Activated CD4-positive, alpha-beta T cell treated with anti-CD3 and anti-CD28 coated beads, Interleukin-2, amount 10 ng/mL, durations not matched to agents 24 days and 14 days (primary cell): Measurements from ENCODE around the gene PLAC8L1. TPM values are rescaled to one million over a fixed set of nuclear protein-coding genes. Genes with fewer than 3 reads are reported as not detected.
"Not testable (repeated sequence)": the region's sequence is repeated elsewhere in the genome, so short reads cannot be mapped to it uniquely, and the experiment has no call there.

Source experiments
- DNase-seq: peaks from one replicate; pipeline ENCODE4 v3.0.0; 2022
- H3K27ac Mint-ChIP-seq: one replicate; pipeline ENCODE4 v1.8.0; 2022; ENCODE audit warnings: mild to moderate bottlenecking, mixed read lengths
- H3K27me3 Mint-ChIP-seq: one replicate; pipeline ENCODE4 v1.8.0; 2022; ENCODE audit warnings: mixed read lengths
- H3K36me3 Mint-ChIP-seq: one replicate; pipeline ENCODE4 v1.8.0; 2022; ENCODE audit warnings: low read depth, mild to moderate bottlenecking, mixed read lengths
- H3K4me1 Mint-ChIP-seq: one replicate; pipeline ENCODE4 v1.8.0; 2021; ENCODE audit warnings: mixed read lengths
- H3K4me3 Mint-ChIP-seq: one replicate; pipeline ENCODE4 v1.8.0; 2022; ENCODE audit warnings: mild to moderate bottlenecking, moderate library complexity, mixed read lengths
- H3K9me3 Mint-ChIP-seq: one replicate; pipeline ENCODE4 v1.8.0; 2021; ENCODE audit warnings: mixed read lengths
- intact Hi-C: fragments of 100-400 bp; cut with micrococcal nuclease; formaldehyde crosslinking; loops from one replicate; pipeline ENCODE4 v1.15.1; 2023
- total RNA-seq: library from RNA; stranded (reverse); gene quantifications from 2 replicates; pipeline ENCODE4 v1.2.3, GENCODE V29; 2022

The PLAC8L1 gene, protein sequence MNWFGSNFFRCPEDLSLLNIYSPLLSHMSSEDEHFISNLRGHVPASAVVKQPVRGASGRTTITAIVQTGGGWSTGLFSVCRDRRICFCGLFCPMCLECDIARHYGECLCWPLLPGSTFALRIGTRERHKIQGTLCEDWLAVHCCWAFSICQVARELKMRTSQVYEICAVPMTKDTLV
- 0.57 and 1.2 TPM in 2 replicates for total RNA-seq

- Mint-ChIP-seq H3K9me3 (no peaks in the 10 kb centered on the region), H3K36me3 (no peaks in the 10 kb centered on the region), H3K27ac (no peak within 1 kb of the TSS), H3K4me1 (no peaks in the 10 kb centered on the region), H3K4me3 (no peak within 1 kb of the TSS), H3K27me3 (no peaks in the 10 kb centered on the region)
- DNase-seq = no peak
- intact Hi-C loops = no loop called here
Observed at GRCh38 chr5:146105477-146105876, at the start of gene PLAC8L1. Gene PLAC8L1, minus strand, starts transcription at chr5:146105577. Its CDS starts 1,266 bp downstream, at chr5:146104311.

GRCh38 chr5:146151970-146152369 lies 46.6 kb upstream of the PLAC8L1 start:
- peaks cover 71% of the 10 kb centered on the region for H3K36me3 Mint-ChIP-seq
- no peaks in the 10 kb centered on the region for H3K9me3 Mint-ChIP-seq
- H3K4me1 Mint-ChIP-seq = no peaks in the 10 kb centered on the region
- H3K4me3 Mint-ChIP-seq = no peak overlapping the region
- H3K27ac Mint-ChIP-seq = no peak overlapping the region
- intact Hi-C loops = loop anchor here (10.0 kb wide), 1 partner anchor 313 kb away; no protein-coding TSS in a partner anchor
- DNase-seq = no peak
- H3K27me3 Mint-ChIP-seq = no peaks in the 10 kb centered on the region

- Mint-ChIP-seq H3K27ac (no peak overlapping the region), H3K4me3 (no peak overlapping the region), H3K27me3 (no peaks in the 10 kb centered on the region), H3K36me3 (peaks cover 65% of the 10 kb centered on the region), H3K9me3 (no peaks in the 10 kb centered on the region), H3K4me1 (no peaks in the 10 kb centered on the region)
- no peak for DNase-seq
- intact Hi-C loops = no loop called here
Observed at GRCh38 chr5:146137967-146138403, 32.6 kb upstream of the PLAC8L1 start.

DNA sequence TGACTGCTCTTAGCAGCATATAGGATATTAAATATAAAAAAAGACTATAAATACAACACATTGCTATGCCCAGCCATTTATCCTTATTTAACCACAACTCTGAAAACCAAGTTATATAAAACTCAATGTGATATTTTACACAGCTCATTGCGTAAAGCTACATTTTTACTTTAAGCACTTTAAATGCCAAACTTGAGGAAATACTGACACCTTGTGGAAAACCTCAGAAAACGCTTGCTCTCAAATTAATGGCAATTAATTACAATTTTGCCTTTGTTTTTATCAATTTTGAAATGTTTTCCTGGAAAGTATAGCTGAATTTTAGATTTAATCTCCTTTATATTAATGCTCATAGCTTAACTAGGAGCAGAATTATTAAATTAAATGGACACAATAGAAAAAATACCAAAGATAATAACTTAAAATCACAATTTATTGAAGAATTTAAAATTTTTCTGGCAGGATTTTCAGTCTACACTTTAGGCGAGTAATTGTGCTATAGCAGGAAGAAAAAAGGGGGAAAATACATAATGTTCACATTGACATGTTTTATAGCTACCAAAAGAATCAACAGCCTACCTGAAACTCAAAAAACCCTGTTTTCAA lies 25.2 kb upstream of the PLAC8L1 start:
- H3K27ac Mint-ChIP-seq = no peak overlapping the region
- DNase-seq = no peak
- H3K27me3 Mint-ChIP-seq = no peaks in the 10 kb centered on the region

DNA sequence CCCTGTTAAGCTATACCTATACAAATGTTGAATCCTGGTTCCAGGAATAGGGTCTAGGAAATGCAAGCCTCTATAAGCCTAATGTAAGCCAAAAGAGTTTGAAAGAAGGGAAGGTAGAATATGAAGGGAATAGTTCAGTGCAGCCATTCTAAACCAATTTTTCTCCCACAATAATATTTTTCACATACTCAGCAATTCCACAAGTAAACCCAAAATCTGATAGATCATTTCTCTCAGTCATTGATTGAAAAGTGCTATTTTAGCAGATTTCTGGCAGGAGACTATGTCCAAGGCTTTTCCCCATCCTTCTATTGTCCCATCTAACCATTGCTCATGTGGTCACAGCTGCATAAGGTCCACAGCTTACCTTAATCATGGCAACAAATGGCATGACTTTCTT lies 20.7 kb upstream of the PLAC8L1 start:
- Mint-ChIP-seq H3K4me3 (no peak overlapping the region), H3K27ac (no peak overlapping the region), H3K9me3 (peaks cover 5% of the 10 kb centered on the region), H3K27me3 (no peaks in the 10 kb centered on the region), H3K36me3 (peaks cover 54% of the 10 kb centered on the region), H3K4me1 (no peaks in the 10 kb centered on the region)
- intact Hi-C loops = no loop called here
- DNase-seq = no peak

More for the DNA sequence above, 25.2 kb upstream of the PLAC8L1 start:
- Mint-ChIP-seq H3K4me1 (no peaks in the 10 kb centered on the region), H3K36me3 (peaks cover 48% of the 10 kb centered on the region), H3K9me3 (no peaks in the 10 kb centered on the region), H3K4me3 (no peak overlapping the region)
- intact Hi-C loops = loop anchor here (5.0 kb wide), 1 partner anchor 1928 kb away; no protein-coding TSS in a partner anchor

- Mint-ChIP-seq H3K27me3 (no peaks in the 10 kb centered on the region), H3K9me3 (peaks cover 5% of the 10 kb centered on the region), H3K36me3 (peaks cover 58% of the 10 kb centered on the region), H3K4me1 (no peaks in the 10 kb centered on the region), H3K4me3 (no peak overlapping the region), H3K27ac (no peak overlapping the region)
- DNase-seq = no peak
- intact Hi-C loops = no loop called here
Observed at GRCh38 chr5:146124580-146124979, 19.2 kb upstream of the PLAC8L1 start.

DNA sequence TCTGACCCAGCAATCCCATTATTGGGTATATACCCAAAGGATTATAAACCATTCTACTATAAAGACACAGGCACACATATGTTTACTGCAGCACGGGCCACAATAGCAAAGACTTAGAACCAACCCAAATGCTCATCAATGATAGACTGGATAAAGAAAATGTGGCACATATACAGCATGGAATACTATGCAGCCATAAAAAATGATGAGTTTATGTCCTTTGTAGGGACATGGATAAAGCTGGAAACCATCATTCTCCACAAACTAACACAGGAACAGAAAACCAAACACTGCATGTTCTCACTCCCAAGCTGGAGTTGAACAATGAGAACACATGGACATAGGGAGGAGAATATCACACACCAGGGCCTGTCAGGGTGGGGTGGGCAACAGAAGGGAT lies 16.1 kb upstream of the PLAC8L1 start:
- peaks cover 72% of the 10 kb centered on the region for H3K36me3 Mint-ChIP-seq
- intact Hi-C loops, H3K27me3 Mint-ChIP-seq, DNase-seq, H3K4me3 Mint-ChIP-seq, H3K27ac Mint-ChIP-seq, H3K4me1 Mint-ChIP-seq, H3K9me3 Mint-ChIP-seq: not testable (repeated sequence)

- Mint-ChIP-seq H3K27ac (no peak overlapping the region), H3K27me3 (no peaks in the 10 kb centered on the region), H3K4me3 (no peak overlapping the region), H3K4me1 (no peaks in the 10 kb centered on the region), H3K36me3 (peaks cover 58% of the 10 kb centered on the region), H3K9me3 (peaks cover 5% of the 10 kb centered on the region)
- DNase-seq = no peak
- intact Hi-C loops = no loop called here
Observed at GRCh38 chr5:146118322-146118721, 12.9 kb upstream of the PLAC8L1 start.

- H3K4me3 Mint-ChIP-seq, H3K27ac Mint-ChIP-seq, intact Hi-C loops, DNase-seq, H3K4me1 Mint-ChIP-seq, H3K9me3 Mint-ChIP-seq, H3K27me3 Mint-ChIP-seq: not testable (repeated sequence)
- H3K36me3 Mint-ChIP-seq = peaks cover 61% of the 10 kb centered on the region
Observed at GRCh38 chr5:146117216-146117615, 11.8 kb upstream of the PLAC8L1 start.

DNA sequence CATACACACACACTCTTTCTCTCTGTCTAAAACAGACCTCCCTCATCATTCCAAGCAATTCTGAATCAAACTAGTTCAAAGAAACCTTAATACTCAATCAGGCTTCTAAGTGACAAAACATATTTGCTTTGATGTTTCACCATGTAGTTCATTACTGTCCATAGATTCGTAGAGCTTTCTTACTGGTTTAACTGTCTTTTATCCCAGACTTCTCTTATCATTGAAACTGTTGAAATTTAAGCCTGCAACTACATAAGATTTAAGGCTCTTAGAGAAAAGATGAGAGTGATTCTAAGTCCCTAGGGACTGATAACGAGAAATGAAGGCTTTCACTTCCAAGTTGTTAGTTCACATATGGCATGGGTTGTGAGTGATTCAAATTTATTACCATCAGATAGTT lies 11.0 kb upstream of the PLAC8L1 start:
- H3K27ac Mint-ChIP-seq = no peak overlapping the region
- peaks cover 2% of the 10 kb centered on the region for H3K9me3 Mint-ChIP-seq
- DNase-seq = no peak
- peaks cover 58% of the 10 kb centered on the region for H3K36me3 Mint-ChIP-seq
- no peaks in the 10 kb centered on the region for H3K4me1 Mint-ChIP-seq
- H3K27me3 Mint-ChIP-seq = no peaks in the 10 kb centered on the region
- no peak overlapping the region for H3K4me3 Mint-ChIP-seq
- intact Hi-C loops = no loop called here

- Mint-ChIP-seq H3K36me3 (peaks cover 25% of the 10 kb centered on the region), H3K9me3 (no peaks in the 10 kb centered on the region), H3K27ac (no peak overlapping the region), H3K27me3 (no peaks in the 10 kb centered on the region), H3K4me3 (no peak overlapping the region), H3K4me1 (no peaks in the 10 kb centered on the region)
- intact Hi-C loops = no loop called here
- no peak for DNase-seq
Observed at GRCh38 chr5:146112476-146112875, 7.1 kb upstream of the PLAC8L1 start.

- intact Hi-C loops = no loop called here
- no peak overlapping the region for H3K27ac Mint-ChIP-seq
- H3K27me3 Mint-ChIP-seq = no peaks in the 10 kb centered on the region
- DNase-seq = no peak
- no peaks in the 10 kb centered on the region for H3K4me1 Mint-ChIP-seq
- peaks cover 22% of the 10 kb centered on the region for H3K36me3 Mint-ChIP-seq
- no peaks in the 10 kb centered on the region for H3K9me3 Mint-ChIP-seq
- no peak overlapping the region for H3K4me3 Mint-ChIP-seq
Observed at GRCh38 chr5:146111409-146111808, 6.0 kb upstream of the PLAC8L1 start.

GRCh38 chr5:146109379-146109778 lies 4.0 kb upstream of the PLAC8L1 start:
- DNase-seq = no peak

DNA sequence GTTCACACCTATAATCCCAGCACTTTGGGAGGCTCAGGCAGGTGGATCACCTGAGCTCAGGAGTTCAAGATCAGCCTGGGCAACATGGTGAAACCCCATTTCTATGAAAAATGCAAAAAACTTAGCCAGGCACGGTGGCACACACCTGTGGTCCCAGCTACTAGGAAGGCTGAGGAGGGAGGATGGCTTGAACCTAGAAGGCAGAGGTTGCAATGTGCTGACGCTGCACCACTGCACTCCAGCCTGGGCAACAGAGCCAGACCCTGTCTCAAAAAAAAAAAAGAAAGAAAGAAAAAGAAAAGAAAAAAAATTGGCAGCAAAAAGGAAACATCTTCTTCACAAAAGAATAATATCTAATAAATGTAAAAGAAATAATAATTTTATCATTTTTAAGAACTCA lies 3.5 kb upstream of the PLAC8L1 start:
- H3K36me3 Mint-ChIP-seq = peaks cover 14% of the 10 kb centered on the region
- H3K4me1 Mint-ChIP-seq, intact Hi-C loops, DNase-seq, H3K27me3 Mint-ChIP-seq, H3K4me3 Mint-ChIP-seq, H3K9me3 Mint-ChIP-seq, H3K27ac Mint-ChIP-seq: not testable (repeated sequence)

More at GRCh38 chr5:146109379-146109778, 4.0 kb upstream of the PLAC8L1 start:
- Mint-ChIP-seq H3K4me1 (no peaks in the 10 kb centered on the region), H3K36me3 (peaks cover 17% of the 10 kb centered on the region), H3K27me3 (no peaks in the 10 kb centered on the region), H3K9me3 (no peaks in the 10 kb centered on the region), H3K4me3 (no peak overlapping the region), H3K27ac (no peak overlapping the region)
- intact Hi-C loops = no loop called here

GRCh38 chr5:146107901-146108300 lies 2.5 kb upstream of the PLAC8L1 start:
- Mint-ChIP-seq H3K4me1 (no peaks in the 10 kb centered on the region), H3K4me3 (no peak overlapping the region), H3K27ac (no peak overlapping the region), H3K9me3 (no peaks in the 10 kb centered on the region), H3K27me3 (no peaks in the 10 kb centered on the region), H3K36me3 (peaks cover 10% of the 10 kb centered on the region)
- no peak for DNase-seq
- intact Hi-C loops = no loop called here
